C4-2B (cell line): Measurements from ENCODE around the gene TM9SF4.

Experiments
- H3K27ac ChIP-seq: fragments of 450-650 bp; 2 replicates; pipeline ENCODE4 v1.5.1; 2017
- CTCF ChIP-seq: fragments of 450-650 bp; conservative IDR thresholded peaks from 2 replicates; pipeline ENCODE4 v1.5.1; 2017; ENCODE audit warnings: mild to moderate bottlenecking
- ZFX ChIP-seq: fragments of 450-650 bp; IDR thresholded peaks from 2 replicates; pipeline ENCODE4 v1.6.1; 2017

The TM9SF4 gene

GRCh38 chr20:32141465-32141980 lies 32.0 kb downstream of the TM9SF4 start:
- TF ChIP-seq ZFX = no peak
- TF ChIP-seq CTCF = no peak
- no peak overlapping the region for H3K27ac ChIP-seq

DNA sequence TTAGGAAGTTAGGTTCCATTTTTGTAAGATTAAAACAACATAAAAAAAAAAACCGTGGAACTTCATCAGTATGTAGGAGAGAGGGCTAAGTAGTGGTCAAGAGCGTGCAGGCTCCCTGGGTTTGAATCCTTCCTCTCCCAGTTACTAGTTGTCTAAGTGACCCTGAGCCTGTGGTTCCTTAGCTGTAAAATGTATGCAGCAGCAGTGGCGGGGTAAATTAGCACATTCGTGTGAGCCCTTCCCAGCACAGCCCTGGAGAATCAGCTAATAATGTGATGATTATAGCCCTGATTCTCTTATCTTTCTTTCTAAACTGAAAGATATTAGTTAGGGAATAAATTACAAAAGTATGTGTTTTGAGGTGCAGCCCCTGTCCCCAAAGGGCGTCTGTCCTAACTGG lies 32.6 kb downstream of the TM9SF4 start:
- no peak for TF ChIP-seq CTCF
- no peak for TF ChIP-seq ZFX

GRCh38 chr20:32142991-32143390 lies 33.5 kb downstream of the TM9SF4 start:
- no peak overlapping the region for H3K27ac ChIP-seq
- no peak for TF ChIP-seq CTCF
- no peak for TF ChIP-seq ZFX

More for the DNA sequence above, 32.6 kb downstream of the TM9SF4 start:
- H3K27ac ChIP-seq = no peak overlapping the region

- H3K27ac ChIP-seq = no peak overlapping the region
- TF ChIP-seq CTCF = no peak
- no peak for TF ChIP-seq ZFX
Observed at GRCh38 chr20:32144898-32145662, 35.6 kb downstream of the TM9SF4 start.

DNA sequence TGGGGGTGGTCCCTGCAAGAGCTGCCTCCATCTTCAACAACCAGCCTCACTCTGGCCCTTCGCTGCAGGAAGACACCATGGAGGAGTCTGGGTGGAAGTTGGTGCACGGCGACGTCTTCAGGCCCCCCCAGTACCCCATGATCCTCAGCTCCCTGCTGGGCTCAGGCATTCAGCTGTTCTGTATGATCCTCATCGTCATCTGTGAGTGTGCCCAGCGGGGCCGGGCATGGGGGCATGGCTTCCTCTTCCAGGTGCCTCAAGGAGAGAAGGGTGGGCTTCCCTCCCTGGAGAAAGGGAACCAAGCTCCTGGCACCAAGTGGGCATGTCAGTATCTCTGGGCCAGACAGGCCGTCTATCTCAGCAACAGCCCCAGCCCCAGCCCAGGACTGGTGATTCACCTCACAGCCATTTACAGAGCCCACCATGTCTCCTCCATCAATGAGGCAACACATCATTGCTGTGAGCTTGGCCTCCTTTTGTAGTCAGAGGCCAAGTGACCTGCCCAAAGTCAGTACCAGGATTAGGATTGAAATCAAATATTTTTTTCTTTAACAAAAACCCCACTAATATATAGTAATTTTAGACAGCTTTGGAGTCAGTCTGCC lies 40.2 kb downstream of the TM9SF4 start:
- H3K27ac ChIP-seq = no peak overlapping the region

GRCh38 chr20:32150291-32150848 lies 40.9 kb downstream of the TM9SF4 start:
- TF ChIP-seq CTCF (no peak), ZFX (no peak)
- no peak overlapping the region for H3K27ac ChIP-seq

More for the DNA sequence above, 40.2 kb downstream of the TM9SF4 start:
- TF ChIP-seq CTCF (no peak), ZFX (no peak)
